Measurements from ENCODE around the gene NUDT19. TPM values are rescaled to one million over a fixed set of nuclear protein-coding genes. Genes with fewer than 3 reads are reported as not detected.

Gene NUDT19
- polyA plus RNA-seq, 3 donors, result 3.8 to 5.6 (median 4.6) TPM

DNA sequence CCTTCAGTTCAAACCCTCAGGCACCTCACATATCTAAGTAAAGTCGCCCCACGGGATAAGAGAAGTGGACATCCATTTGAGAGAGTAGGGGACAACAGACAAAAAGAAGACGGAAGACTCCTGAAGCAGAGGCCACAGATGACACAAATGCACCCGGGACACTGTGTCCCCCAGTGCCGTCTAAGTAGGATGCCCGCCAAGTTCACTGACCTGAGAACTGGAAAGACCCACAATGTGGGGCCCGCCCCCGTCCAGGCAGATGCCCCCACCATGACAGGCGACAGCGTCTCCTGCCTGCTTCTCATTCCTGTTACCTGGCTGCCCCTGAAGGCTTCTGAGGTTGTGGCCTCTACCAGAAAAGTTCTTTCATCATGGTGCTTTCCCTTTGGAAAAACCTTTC, 33.5 kb upstream of the NUDT19 start:
- no peaks in the 10 kb centered on the region for H3K9me3 ChIP-seq (replicated peaks in 1 of 2; ENCODE audit: control insufficient read depth in 1 of 2, insufficient read depth in 1 of 2, low read length in 2 of 2)
- no peak overlapping the region for H3K4me2 ChIP-seq (replicated peaks; ENCODE audit: extremely low read depth, low read length, poor library complexity, severe bottlenecking)
- H3K27me3 ChIP-seq (ENCODE audit: control insufficient read depth in 2 of 2, insufficient read depth in 2 of 2, low read length in 2 of 2), result no peaks in the 10 kb centered on the region
- H3K79me2 ChIP-seq (ENCODE audit: insufficient read depth, low read length), result peaks cover 40% of the 10 kb centered on the region
- no peak overlapping the region for H3K4me3 Mint-ChIP-seq
- TF ChIP-seq, protein P1, sequence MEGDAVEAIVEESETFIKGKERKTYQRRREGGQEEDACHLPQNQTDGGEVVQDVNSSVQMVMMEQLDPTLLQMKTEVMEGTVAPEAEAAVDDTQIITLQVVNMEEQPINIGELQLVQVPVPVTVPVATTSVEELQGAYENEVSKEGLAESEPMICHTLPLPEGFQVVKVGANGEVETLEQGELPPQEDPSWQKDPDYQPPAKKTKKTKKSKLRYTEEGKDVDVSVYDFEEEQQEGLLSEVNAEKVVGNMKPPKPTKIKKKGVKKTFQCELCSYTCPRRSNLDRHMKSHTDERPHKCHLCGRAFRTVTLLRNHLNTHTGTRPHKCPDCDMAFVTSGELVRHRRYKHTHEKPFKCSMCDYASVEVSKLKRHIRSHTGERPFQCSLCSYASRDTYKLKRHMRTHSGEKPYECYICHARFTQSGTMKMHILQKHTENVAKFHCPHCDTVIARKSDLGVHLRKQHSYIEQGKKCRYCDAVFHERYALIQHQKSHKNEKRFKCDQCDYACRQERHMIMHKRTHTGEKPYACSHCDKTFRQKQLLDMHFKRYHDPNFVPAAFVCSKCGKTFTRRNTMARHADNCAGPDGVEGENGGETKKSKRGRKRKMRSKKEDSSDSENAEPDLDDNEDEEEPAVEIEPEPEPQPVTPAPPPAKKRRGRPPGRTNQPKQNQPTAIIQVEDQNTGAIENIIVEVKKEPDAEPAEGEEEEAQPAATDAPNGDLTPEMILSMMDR (IDR thresholded peaks at IDR 0.05), result no peak
- no peak overlapping the region for H3K27ac ChIP-seq (ENCODE audit: low read depth in 1 of 2, low read length in 2 of 2)
- H3K9ac ChIP-seq (ENCODE audit: insufficient read depth, low read length, poor library complexity, severe bottlenecking), result no peak overlapping the region
- peaks cover 31% of the 10 kb centered on the region for H4K20me1 ChIP-seq (ENCODE audit: insufficient read depth, low read length)
- no peak overlapping the region for H3K27ac Mint-ChIP-seq
- peaks cover 0 to 3% (median 0%) of the 10 kb centered on the region in 7 donors for H3K9me3 Mint-ChIP-seq
- H3K4me1 ChIP-seq (ENCODE audit: control insufficient read depth in 1 of 2, insufficient read depth in 2 of 2, low read length in 2 of 2), result peaks cover 11 to 20% of the 10 kb centered on the region in 2 donors
- H3K36me3 ChIP-seq (replicated peaks in 1 of 2; ENCODE audit: control insufficient read depth in 1 of 2, insufficient read depth in 2 of 2, low read length in 2 of 2), result peaks cover 45 to 47% of the 10 kb centered on the region in 2 donors
- peaks cover 15% of the 10 kb centered on the region for H3K4me1 Mint-ChIP-seq
- intact Hi-C loops (cut with micrococcal nuclease), result no loop called here
- H2AFZ ChIP-seq (ENCODE audit: insufficient read depth, low read depth, low read length, poor library complexity, severe bottlenecking), result no peak overlapping the region
- peaks cover 0 to 3% (median 0%) of the 10 kb centered on the region in 3 donors for H3K27me3 Mint-ChIP-seq (ENCODE audit: low read depth in 3 of 3)
- H3K4me3 ChIP-seq (replicated peaks in 1 of 3; ENCODE audit: low read depth in 2 of 3, low read length in 3 of 3), result no peak overlapping the region
- no peak for DNase-seq
- peaks cover 42 to 59% of the 10 kb centered on the region in 2 donors for H3K36me3 Mint-ChIP-seq
- 98% methylated on average over 8 of the region's 10 CpGs for WGBS (ENCODE audit: insufficient coverage)

GRCh38 chr19:32658527-32658926, 33.1 kb upstream of the NUDT19 start:
- peaks cover 38 to 55% of the 10 kb centered on the region in 2 donors for H3K36me3 Mint-ChIP-seq
- no peak overlapping the region for H3K4me3 ChIP-seq (replicated peaks in 1 of 3; ENCODE audit: low read depth in 2 of 3, low read length in 3 of 3)
- no peak overlapping the region for H3K4me3 Mint-ChIP-seq
- intact Hi-C loops (cut with micrococcal nuclease), result no loop called here
- peaks cover 11 to 20% of the 10 kb centered on the region in 2 donors for H3K4me1 ChIP-seq (ENCODE audit: control insufficient read depth in 1 of 2, insufficient read depth in 2 of 2, low read length in 2 of 2)
- no peak overlapping the region for H3K4me2 ChIP-seq (replicated peaks; ENCODE audit: extremely low read depth, low read length, poor library complexity, severe bottlenecking)
- no peaks in the 10 kb centered on the region for H3K9me3 ChIP-seq (replicated peaks in 1 of 2; ENCODE audit: control insufficient read depth in 1 of 2, insufficient read depth in 1 of 2, low read length in 2 of 2)
- H3K27me3 Mint-ChIP-seq (ENCODE audit: low read depth in 3 of 3), result peaks cover 0 to 3% (median 0%) of the 10 kb centered on the region in 3 donors
- H3K27ac ChIP-seq (ENCODE audit: low read depth in 1 of 2, low read length in 2 of 2), result no peak overlapping the region
- H3K9ac ChIP-seq (ENCODE audit: insufficient read depth, low read length, poor library complexity, severe bottlenecking), result no peak overlapping the region
- no peak overlapping the region for H2AFZ ChIP-seq (ENCODE audit: insufficient read depth, low read depth, low read length, poor library complexity, severe bottlenecking)
- TF ChIP-seq, protein P1 (IDR thresholded peaks at IDR 0.05), result no peak
- H3K9me3 Mint-ChIP-seq, result peaks cover 0 to 3% (median 0%) of the 10 kb centered on the region in 7 donors
- H3K27ac Mint-ChIP-seq, result no peak overlapping the region
- H3K27me3 ChIP-seq (ENCODE audit: control insufficient read depth in 2 of 2, insufficient read depth in 2 of 2, low read length in 2 of 2), result no peaks in the 10 kb centered on the region
- no peak for DNase-seq
- 88% methylated on average over 8 of the region's 10 CpGs for WGBS (ENCODE audit: insufficient coverage)
- peaks cover 45% of the 10 kb centered on the region for H3K79me2 ChIP-seq (ENCODE audit: insufficient read depth, low read length)
- H3K36me3 ChIP-seq (replicated peaks in 1 of 2; ENCODE audit: control insufficient read depth in 1 of 2, insufficient read depth in 2 of 2, low read length in 2 of 2), result peaks cover 41 to 44% of the 10 kb centered on the region in 2 donors
- peaks cover 16% of the 10 kb centered on the region for H3K4me1 Mint-ChIP-seq
- H4K20me1 ChIP-seq (ENCODE audit: insufficient read depth, low read length), result peaks cover 32% of the 10 kb centered on the region
